ENCODE measurements around the gene SAC3D1.
"Not testable (repeated sequence)": the region's sequence is repeated elsewhere in the genome, so short reads cannot be mapped to it uniquely, and the experiment has no call there.

The SAC3D1 gene

GRCh38 chr11:65003282-65003681, 37.7 kb upstream of the SAC3D1 start:
- no peak for DNase-seq (ENCODE audit: low spot score)
- Histone ChIP-seq H3K23ac (ENCODE audit: low read depth, low read length, poor library complexity) (no peak overlapping the region), H3K27ac (replicated peaks; ENCODE audit: low read length) (no peak overlapping the region), H4K8ac (ENCODE audit: low read depth, low read length) (no peak overlapping the region), H2BK120ac (ENCODE audit: low read depth, low read length) (no peak overlapping the region), H2BK15ac (ENCODE audit: low read length) (no peak overlapping the region), H2AFZ (ENCODE audit: low read length) (no peak overlapping the region), H2BK12ac (ENCODE audit: low read length) (no peak overlapping the region), H3K79me1 (ENCODE audit: low read depth, low read length) (no peaks in the 10 kb centered on the region), H3K9me3 (replicated peaks in 1 of 2; ENCODE audit: control insufficient read depth in 2 of 2, insufficient read depth in 1 of 2, low read depth in 1 of 2, low read length in 2 of 2) (no peaks in the 10 kb centered on the region), H3K27me3 (ENCODE audit: control insufficient read depth in 3 of 3, insufficient read depth in 3 of 3, low read depth in 1 of 3, low read length in 3 of 3) (peaks cover 0 to 5% (median 0%) of the 10 kb centered on the region in 3 experiments), H3K9ac (ENCODE audit: low read depth, low read length, poor library complexity) (no peak overlapping the region), H3K36me3 (replicated peaks in 1 of 2; ENCODE audit: control insufficient read depth in 2 of 2, insufficient read depth in 2 of 2, low read length in 2 of 2) (no peaks in the 10 kb centered on the region), H3K4me3 (ENCODE audit: low read length in 2 of 2) (no peak overlapping the region), H2AK5ac (ENCODE audit: low read depth, low read length) (no peak overlapping the region), H3K18ac (ENCODE audit: low read length) (no peak overlapping the region), H4K91ac (ENCODE audit: low read depth, low read length, poor library complexity) (no peak overlapping the region), H3K4ac (ENCODE audit: low read length) (no peak overlapping the region), H3K14ac (ENCODE audit: low read length) (peak overlapping the region; percentile 72), H3K4me2 (ENCODE audit: insufficient read depth, low read length, poor library complexity, severe bottlenecking) (no peak overlapping the region), H2BK5ac (ENCODE audit: low read length) (no peak overlapping the region), H3K4me1 (ENCODE audit: control insufficient read depth in 2 of 2, insufficient read depth in 1 of 2, low read depth in 1 of 2, low read length in 2 of 2) (peaks cover 0 to 3% of the 10 kb centered on the region in 2 donors)
- WGBS, 2 donors (ENCODE audit: extremely low coverage in 2 of 2, insufficient read length in 2 of 2, insufficient replicate concordance in 1 of 2), result no CpG with 5 or more reads among the region's 7 CpGs

- not testable (repeated sequence) for H4K8ac ChIP-seq (ENCODE audit: low read depth, low read length); H3K18ac ChIP-seq (ENCODE audit: low read length); H2BK5ac ChIP-seq (ENCODE audit: low read length); H2BK12ac ChIP-seq (ENCODE audit: low read length); H2AK5ac ChIP-seq (ENCODE audit: low read depth, low read length); H2BK15ac ChIP-seq (ENCODE audit: low read length); H3K4me3 ChIP-seq (ENCODE audit: low read length in 2 of 2); H3K4me2 ChIP-seq (ENCODE audit: insufficient read depth, low read length, poor library complexity, severe bottlenecking); H3K9me3 ChIP-seq (replicated peaks in 1 of 2; ENCODE audit: control insufficient read depth in 2 of 2, insufficient read depth in 1 of 2, low read depth in 1 of 2, low read length in 2 of 2); H2BK120ac ChIP-seq (ENCODE audit: low read depth, low read length); H3K9ac ChIP-seq (ENCODE audit: low read depth, low read length, poor library complexity); DNase-seq (ENCODE audit: low spot score); H3K4me1 ChIP-seq (ENCODE audit: control insufficient read depth in 2 of 2, insufficient read depth in 1 of 2, low read depth in 1 of 2, low read length in 2 of 2); H3K14ac ChIP-seq (ENCODE audit: low read length); H2AFZ ChIP-seq (ENCODE audit: low read length); H3K27me3 ChIP-seq (ENCODE audit: control insufficient read depth in 3 of 3, insufficient read depth in 3 of 3, low read depth in 1 of 3, low read length in 3 of 3); H3K79me1 ChIP-seq (ENCODE audit: low read depth, low read length); H4K91ac ChIP-seq (ENCODE audit: low read depth, low read length, poor library complexity); H3K4ac ChIP-seq (ENCODE audit: low read length); H3K27ac ChIP-seq (replicated peaks; ENCODE audit: low read length); H3K23ac ChIP-seq (ENCODE audit: low read depth, low read length, poor library complexity); H3K36me3 ChIP-seq (replicated peaks in 1 of 2; ENCODE audit: control insufficient read depth in 2 of 2, insufficient read depth in 2 of 2, low read length in 2 of 2)
- no CpG with 5 or more reads among the region's 3 CpGs for WGBS, 2 donors (ENCODE audit: extremely low coverage in 2 of 2, insufficient read length in 2 of 2, insufficient replicate concordance in 1 of 2)
These were observed 37.0 kb upstream of the SAC3D1 start for GRCh38 chr11:65003968-65004367.

DNA sequence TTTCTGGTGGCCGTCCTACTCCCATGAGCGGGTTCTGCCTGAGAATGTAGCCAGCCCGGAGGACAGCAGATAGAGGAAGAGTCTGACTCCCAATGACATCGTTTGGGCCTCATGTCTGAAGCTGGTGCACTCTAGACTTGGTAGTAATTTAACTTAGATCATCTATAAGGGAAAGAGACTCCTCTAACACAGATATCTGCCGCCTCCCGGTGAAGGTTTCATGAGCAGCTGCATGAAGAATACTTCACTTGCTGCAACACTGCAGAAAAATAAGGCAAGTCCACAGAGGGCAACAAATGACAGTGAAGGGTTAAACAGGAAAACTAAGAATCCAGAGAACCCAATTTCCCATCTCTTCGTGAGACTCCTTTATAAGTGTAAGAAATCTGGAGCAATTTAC, 33.0 kb upstream of the SAC3D1 start:
- peaks cover 0 to 4% (median 0%) of the 10 kb centered on the region in 3 experiments for H3K27me3 ChIP-seq (ENCODE audit: control insufficient read depth in 3 of 3, insufficient read depth in 3 of 3, low read depth in 1 of 3, low read length in 3 of 3)
- H3K4ac ChIP-seq (ENCODE audit: low read length), result no peak overlapping the region
- no peak overlapping the region for H4K91ac ChIP-seq (ENCODE audit: low read depth, low read length, poor library complexity)
- no peak overlapping the region for H3K4me3 ChIP-seq (ENCODE audit: low read length in 2 of 2)
- no peak overlapping the region for H2AK5ac ChIP-seq (ENCODE audit: low read depth, low read length)
- H3K27ac ChIP-seq (replicated peaks; ENCODE audit: low read length), result no peak overlapping the region
- peaks cover 0 to 3% of the 10 kb centered on the region in 2 donors for H3K4me1 ChIP-seq (ENCODE audit: control insufficient read depth in 2 of 2, insufficient read depth in 1 of 2, low read depth in 1 of 2, low read length in 2 of 2)
- H4K8ac ChIP-seq (ENCODE audit: low read depth, low read length), result no peak overlapping the region
- WGBS, 2 donors (ENCODE audit: extremely low coverage in 2 of 2, insufficient read length in 2 of 2, insufficient replicate concordance in 1 of 2), result no CpG with 5 or more reads among the region's 7 CpGs
- H3K18ac ChIP-seq (ENCODE audit: low read length), result no peak overlapping the region
- H3K79me1 ChIP-seq (ENCODE audit: low read depth, low read length), result no peaks in the 10 kb centered on the region
- H3K9ac ChIP-seq (ENCODE audit: low read depth, low read length, poor library complexity), result no peak overlapping the region
- H2BK5ac ChIP-seq (ENCODE audit: low read length), result no peak overlapping the region
- no peak overlapping the region for H2BK15ac ChIP-seq (ENCODE audit: low read length)
- H2AFZ ChIP-seq (ENCODE audit: low read length), result no peak overlapping the region
- H3K36me3 ChIP-seq (replicated peaks in 1 of 2; ENCODE audit: control insufficient read depth in 2 of 2, insufficient read depth in 2 of 2, low read length in 2 of 2), result no peaks in the 10 kb centered on the region
- DNase-seq (ENCODE audit: low spot score), result no peak
- no peak overlapping the region for H3K4me2 ChIP-seq (ENCODE audit: insufficient read depth, low read length, poor library complexity, severe bottlenecking)
- no peak overlapping the region for H3K23ac ChIP-seq (ENCODE audit: low read depth, low read length, poor library complexity)
- no peak overlapping the region for H2BK120ac ChIP-seq (ENCODE audit: low read depth, low read length)
- no peak overlapping the region for H2BK12ac ChIP-seq (ENCODE audit: low read length)
- no peaks in the 10 kb centered on the region for H3K9me3 ChIP-seq (replicated peaks in 1 of 2; ENCODE audit: control insufficient read depth in 2 of 2, insufficient read depth in 1 of 2, low read depth in 1 of 2, low read length in 2 of 2)
- no peak overlapping the region for H3K14ac ChIP-seq (ENCODE audit: low read length)

DNA sequence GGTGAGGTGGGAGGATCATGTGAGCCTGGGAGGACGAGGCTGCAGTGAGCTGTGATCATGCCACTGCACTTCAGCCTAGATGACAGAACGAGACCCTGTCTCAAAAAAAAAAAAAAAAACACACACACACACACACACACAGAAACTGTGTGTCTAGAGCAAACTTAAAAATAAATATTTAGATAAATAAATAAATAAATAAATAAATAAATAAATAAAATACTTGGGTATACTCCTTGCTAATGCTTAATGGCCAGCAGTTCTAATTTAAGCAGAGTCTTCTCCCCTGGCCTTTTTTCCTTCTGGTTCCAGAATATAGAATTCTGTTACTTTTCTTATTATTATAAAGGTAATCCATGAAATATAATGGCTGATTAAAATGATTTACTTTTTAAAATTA, 32.1 kb upstream of the SAC3D1 start:
- Histone ChIP-seq H2BK12ac (ENCODE audit: low read length) (no peak overlapping the region), H3K27ac (replicated peaks; ENCODE audit: low read length) (no peak overlapping the region), H2BK5ac (ENCODE audit: low read length) (no peak overlapping the region), H2BK15ac (ENCODE audit: low read length) (no peak overlapping the region), H3K18ac (ENCODE audit: low read length) (no peak overlapping the region), H3K4ac (ENCODE audit: low read length) (no peak overlapping the region), H2AFZ (ENCODE audit: low read length) (no peak overlapping the region), H4K8ac (ENCODE audit: low read depth, low read length) (no peak overlapping the region), H3K9ac (ENCODE audit: low read depth, low read length, poor library complexity) (no peak overlapping the region), H2BK120ac (ENCODE audit: low read depth, low read length) (no peak overlapping the region), H3K14ac (ENCODE audit: low read length) (no peak overlapping the region), H3K23ac (ENCODE audit: low read depth, low read length, poor library complexity) (no peak overlapping the region), H3K4me3 (ENCODE audit: low read length in 2 of 2) (no peak overlapping the region), H2AK5ac (ENCODE audit: low read depth, low read length) (no peak overlapping the region), H3K36me3 (replicated peaks in 1 of 2; ENCODE audit: control insufficient read depth in 2 of 2, insufficient read depth in 2 of 2, low read length in 2 of 2) (no peaks in the 10 kb centered on the region), H3K27me3 (ENCODE audit: control insufficient read depth in 3 of 3, insufficient read depth in 3 of 3, low read depth in 1 of 3, low read length in 3 of 3) (no peaks in the 10 kb centered on the region), H4K91ac (ENCODE audit: low read depth, low read length, poor library complexity) (no peak overlapping the region), H3K79me1 (ENCODE audit: low read depth, low read length) (no peaks in the 10 kb centered on the region), H3K4me1 (ENCODE audit: control insufficient read depth in 2 of 2, insufficient read depth in 1 of 2, low read depth in 1 of 2, low read length in 2 of 2) (peaks cover 0 to 3% of the 10 kb centered on the region in 2 donors), H3K4me2 (ENCODE audit: insufficient read depth, low read length, poor library complexity, severe bottlenecking) (no peak overlapping the region), H3K9me3 (replicated peaks in 1 of 2; ENCODE audit: control insufficient read depth in 2 of 2, insufficient read depth in 1 of 2, low read depth in 1 of 2, low read length in 2 of 2) (no peaks in the 10 kb centered on the region)
- no peak for DNase-seq (ENCODE audit: low spot score)
- WGBS, 2 donors (ENCODE audit: extremely low coverage in 2 of 2, insufficient read length in 2 of 2, insufficient replicate concordance in 1 of 2), result no CpG with 5 or more reads among the region's 2 CpGs

Data from neuronal stem cell (in vitro differentiated cells).